ENCODE results near the gene DNAH10.
A peak's percentile ranks its signal among the peaks of the same experiment; 100 is the strongest.
"Not testable (repeated sequence)": the region's sequence is repeated elsewhere in the genome, so short reads cannot be mapped to it uniquely, and the experiment has no call there.

DNAH10 gene

GRCh38 chr12:123747309-123747708 lies 14.8 kb upstream of the DNAH10 start:
- no peak for DNase-seq

- no peak for DNase-seq
Observed at GRCh38 chr12:123748161-123748560, 13.9 kb upstream of the DNAH10 start.

- no peak for DNase-seq
Observed at GRCh38 chr12:123748661-123749060, 13.4 kb upstream of the DNAH10 start.

- DNase-seq: no peak
Observed at GRCh38 chr12:123749355-123749754, 12.7 kb upstream of the DNAH10 start.

- no peak for DNase-seq
Observed at GRCh38 chr12:123750159-123750656, 11.9 kb upstream of the DNAH10 start.

GRCh38 chr12:123752046-123752445 lies 10.1 kb upstream of the DNAH10 start:
- no peak for DNase-seq

- no peak for DNase-seq
Observed at GRCh38 chr12:123754041-123754772, 7.9 kb upstream of the DNAH10 start.

GRCh38 chr12:123757561-123757960 lies 4.5 kb upstream of the DNAH10 start:
- no peak for DNase-seq

- DNase-seq: no peak
Observed at GRCh38 chr12:123760267-123760938, 1.7 kb upstream of the DNAH10 start.

GRCh38 chr12:123762715-123763052 lies 583 bp downstream of the DNAH10 start:
- no peak for DNase-seq

GRCh38 chr12:123763093-123763492 lies 992 bp downstream of the DNAH10 start:
- peak; percentile 83 for DNase-seq

GRCh38 chr12:123764109-123764508 lies 2.0 kb downstream of the DNAH10 start:
- no peak for DNase-seq

GRCh38 chr12:123765504-123766035 lies 3.5 kb downstream of the DNAH10 start:
- no peak for DNase-seq

GRCh38 chr12:123767613-123768012 lies 5.5 kb downstream of the DNAH10 start:
- DNase-seq: no peak

- no peak for DNase-seq
Observed at GRCh38 chr12:123771261-123771660, 9.2 kb downstream of the DNAH10 start.

- peak; percentile 62 for DNase-seq
Observed at GRCh38 chr12:123772074-123772473, 10.0 kb downstream of the DNAH10 start.

- no peak for DNase-seq
Observed at GRCh38 chr12:123773375-123773774, 11.3 kb downstream of the DNAH10 start.

- DNase-seq: no peak
Observed at GRCh38 chr12:123779551-123779950, 17.4 kb downstream of the DNAH10 start.

GRCh38 chr12:123782997-123783792 lies 21.1 kb downstream of the DNAH10 start:
- DNase-seq: no peak

GRCh38 chr12:123787466-123787865 lies 25.4 kb downstream of the DNAH10 start:
- DNase-seq: no peak

- DNase-seq: no peak
Observed at GRCh38 chr12:123788541-123788940, 26.4 kb downstream of the DNAH10 start.

- DNase-seq: not testable (repeated sequence)
Observed at GRCh38 chr12:123789422-123789821, 27.3 kb downstream of the DNAH10 start.

- DNase-seq: no peak
Observed at GRCh38 chr12:123790905-123791467, 28.9 kb downstream of the DNAH10 start.
